Left forelimb (tissue), 1 donor: ENCODE measurements around the gene ALOX15B.
"Not testable (repeated sequence)": the region's sequence is repeated elsewhere in the genome, so short reads cannot be mapped to it uniquely, and the experiment has no call there.

ENCODE experiments used
- DNase-seq: peaks from one replicate; pipeline ENCODE4 v3.0.0-alpha.2; 2018; ENCODE audit warnings: low spot score

ALOX15B gene

GRCh38 chr17:8041249-8041928, 2.5 kb downstream of the ALOX15B start:
- no peak for DNase-seq

GRCh38 chr17:8041979-8042378, 3.1 kb downstream of the ALOX15B start:
- no peak for DNase-seq

GRCh38 chr17:8044819-8045810, 6.3 kb downstream of the ALOX15B start:
- DNase-seq: no peak

- DNase-seq: no peak
Observed at GRCh38 chr17:8046306-8046928, 7.6 kb downstream of the ALOX15B start.

- no peak for DNase-seq
Observed at GRCh38 chr17:8046929-8047768, 8.3 kb downstream of the ALOX15B start.

- DNase-seq: no peak
Observed at GRCh38 chr17:8047769-8048110, 8.9 kb downstream of the ALOX15B start.

GRCh38 chr17:8048236-8048635, 9.4 kb downstream of the ALOX15B start:
- DNase-seq: no peak

- no peak for DNase-seq
Observed at GRCh38 chr17:8048736-8049135, 9.9 kb downstream of the ALOX15B start.

GRCh38 chr17:8051831-8052230, 13.0 kb downstream of the ALOX15B start:
- peak; percentile 47 for DNase-seq

- no peak for DNase-seq
Observed at GRCh38 chr17:8052256-8053252, 13.7 kb downstream of the ALOX15B start.

GRCh38 chr17:8053600-8053999, 14.7 kb downstream of the ALOX15B start:
- DNase-seq: no peak

- DNase-seq: peak; percentile 47
Observed at GRCh38 chr17:8055851-8056231, 17.0 kb downstream of the ALOX15B start.

GRCh38 chr17:8056232-8056975, 17.5 kb downstream of the ALOX15B start:
- DNase-seq: peak; percentile 53

GRCh38 chr17:8056976-8057625, 18.2 kb downstream of the ALOX15B start:
- DNase-seq: no peak

GRCh38 chr17:8057691-8058114, 18.8 kb downstream of the ALOX15B start:
- peak; percentile 50 for DNase-seq

- DNase-seq: no peak
Observed at GRCh38 chr17:8059131-8059530, 20.3 kb downstream of the ALOX15B start.

- no peak for DNase-seq
Observed at GRCh38 chr17:8060274-8060673, 21.4 kb downstream of the ALOX15B start.

- not testable (repeated sequence) for DNase-seq
Observed at GRCh38 chr17:8061851-8062250, 23.0 kb downstream of the ALOX15B start.

GRCh38 chr17:8062435-8062806, 23.6 kb downstream of the ALOX15B start:
- DNase-seq: no peak
